Thyroid gland (tissue), 4 donors: ENCODE measurements around the gene GLG1. TPM values are rescaled to one million over a fixed set of nuclear protein-coding genes. Genes with fewer than 3 reads are reported as not detected.

ENCODE experiments used
- DNase-seq, 2 donors: peaks; one replicate each; pipeline ENCODE4 v3.0.0-alpha.2; 2019
- H3K27ac ChIP-seq, 3 donors: fragments of 200-600 bp; sonication (generic); 1 replicate in 2 of 3; 2 replicates in 1 of 3; pipeline ENCODE4 v1.5.1; 2016 to 2019; ENCODE audit warnings: mild to moderate bottlenecking in 1 of 3, moderate library complexity in 1 of 3
- H3K27me3 ChIP-seq: fragments of 200-600 bp; sonication (generic); one replicate; pipeline ENCODE4 v1.5.1; 2019
- H3K36me3 ChIP-seq, 2 donors: fragments of 200-600 bp; sonication (generic); one replicate each; pipeline ENCODE4 v1.5.1; 2016 to 2019
- H3K4me1 ChIP-seq, 2 donors: fragments of 200-600 bp; sonication (generic); one replicate each; pipeline ENCODE4 v1.5.1; 2017 to 2019
- H3K4me3 ChIP-seq, 3 donors: fragments of 200-600 bp; sonication (generic); replicated peaks in 1 of 3; 1 replicate in 2 of 3; 2 replicates in 1 of 3; pipeline ENCODE4 v1.5.1; 2016; ENCODE audit warnings: mild to moderate bottlenecking in 1 of 3
- H3K9me3 ChIP-seq: fragments of 200-600 bp; sonication (generic); one replicate; pipeline ENCODE4 v1.5.1; 2017
- CTCF ChIP-seq, 6 experiments: fragments of 200-600 bp in 3 of 6; fragments of 450-650 bp in 3 of 6; sonication (generic) in 3 of 6; IDR thresholded peaks; one replicate each; pipeline ENCODE4 v1.5.1; 2016 to 2019; ENCODE audit warnings: antibody characterized with exemption in 6 of 6, mild to moderate bottlenecking in 2 of 6, inconsistent platforms in 1 of 6, moderate library complexity in 1 of 6
- POLR2A ChIP-seq, 2 donors: fragments of 450-650 bp; IDR thresholded peaks; one replicate each; pipeline ENCODE4 v1.6.1; 2017; ENCODE audit warnings: antibody characterized with exemption in 2 of 2, mild to moderate bottlenecking in 2 of 2, moderate library complexity in 1 of 2
- WGBS, 2 donors: methylation state at CpG; one replicate each; pipeline ENCODE4 v1.1.5; 2017; 5-methylcytosine and 5-hydroxymethylcytosine counted together
- intact Hi-C: fragments of 100-400 bp; cut with DNase I; formaldehyde crosslinking; loops from one replicate; pipeline ENCODE4 v1.15.1; 2023
- total RNA-seq, 4 donors: library from RNA; depleted of rRNA; stranded (reverse); fragments of >200 nt; gene quantifications; one replicate each; pipeline ENCODE4 v1.2.3, GENCODE V29; 2016

Gene GLG1
- total RNA-seq, 4 donors from 2014 or later = 127 to 182 (median 151) TPM

DNA sequence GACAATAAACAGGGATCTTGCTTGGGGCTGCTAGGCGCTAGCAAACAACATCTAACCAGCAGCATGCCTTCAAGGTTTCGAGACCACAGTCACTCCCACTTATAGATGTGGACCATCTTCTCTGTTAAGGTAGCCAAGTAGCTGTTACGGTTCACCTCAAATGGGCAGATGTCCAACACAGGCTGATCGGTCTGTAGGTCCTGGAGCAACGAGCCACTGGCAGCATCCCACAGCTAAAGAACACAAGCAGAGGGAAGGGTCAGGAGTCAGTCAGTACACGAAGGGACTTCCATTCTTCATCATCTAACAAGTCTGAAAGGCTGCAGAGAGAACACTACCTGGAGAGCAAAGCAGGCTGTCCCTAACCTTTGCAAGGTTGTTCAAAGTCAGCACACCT, 16.9 kb upstream of the GLG1 start:
- Histone ChIP-seq H3K9me3 (no peaks in the 10 kb centered on the region), H3K4me1 (peaks cover 3 to 28% of the 10 kb centered on the region in 2 donors), H3K36me3 (peaks cover 12 to 42% of the 10 kb centered on the region in 2 donors), H3K27me3 (no peaks in the 10 kb centered on the region), H3K27ac (no peak overlapping the region), H3K4me3 (no peak overlapping the region)
- 42 to 44% methylated on average over 6 of the region's 6 CpGs for WGBS, 2 donors
- intact Hi-C loops = loop anchor here (10.0 kb wide), 1 partner anchor 149 kb away; no protein-coding TSS in a partner anchor
- peak; percentile 51 for DNase-seq
- no peak for TF ChIP-seq CTCF (IDR thresholded peaks at IDR 0.05)
- no peak for TF ChIP-seq POLR2A (IDR thresholded peaks at IDR 0.05)

DNA sequence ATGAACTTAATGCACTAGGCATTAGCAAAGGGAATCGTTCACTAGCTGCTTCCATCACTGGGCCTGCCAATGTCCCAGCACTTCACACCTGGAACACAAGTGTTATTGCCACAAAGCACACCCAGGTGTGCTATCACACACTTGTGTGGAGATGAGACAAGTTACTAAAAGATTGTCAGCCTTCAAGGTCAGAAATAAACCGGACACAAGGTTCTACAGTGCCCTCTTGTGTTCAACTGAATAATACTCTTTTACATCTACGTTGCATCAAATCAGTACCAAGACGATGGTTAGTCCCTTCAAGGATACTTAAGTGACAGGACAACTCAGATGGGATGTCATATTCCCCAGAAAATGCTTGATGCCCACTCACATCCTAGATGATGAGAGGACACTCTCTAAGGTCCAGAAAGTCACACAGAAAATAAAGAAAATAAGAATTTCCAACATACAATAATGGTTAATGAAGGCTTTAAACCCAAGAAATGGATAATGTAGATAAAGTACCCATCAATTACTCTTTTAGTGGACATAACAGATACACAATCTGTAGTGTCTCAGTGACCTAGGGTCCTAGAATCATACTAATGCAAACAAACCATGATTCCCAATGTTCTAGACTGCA, 16.4 kb upstream of the GLG1 start:
- peaks cover 11 to 42% of the 10 kb centered on the region in 2 donors for H3K36me3 ChIP-seq
- no peak overlapping the region for H3K4me3 ChIP-seq
- WGBS, 2 donors = 22 to 26% methylated on average over 4 of the region's 4 CpGs
- no peaks in the 10 kb centered on the region for H3K27me3 ChIP-seq
- H3K9me3 ChIP-seq = no peaks in the 10 kb centered on the region
- TF ChIP-seq POLR2A (IDR thresholded peaks at IDR 0.05) (no peak), CTCF (IDR thresholded peaks at IDR 0.05) (peak; percentile 28 to 82 (median 63))
- H3K27ac ChIP-seq = peak overlapping the region in 1 of 3 donors; percentile 29
- intact Hi-C loops = loop anchor here (10.0 kb wide), 1 partner anchor 149 kb away; no protein-coding TSS in a partner anchor
- DNase-seq = peak in 1 of 2 donors; percentile 12
- peaks cover 3 to 24% of the 10 kb centered on the region in 2 donors for H3K4me1 ChIP-seq

GRCh38 chr16:74622005-74622404, 15.1 kb upstream of the GLG1 start:
- whole genome bisulfite sequencing, 2 donors = 92 to 95% methylated on average over 4 of the region's 4 CpGs
- Histone ChIP-seq H3K27me3 (no peaks in the 10 kb centered on the region), H3K4me1 (peaks cover 3 to 11% of the 10 kb centered on the region in 2 donors), H3K36me3 (peaks cover 11 to 34% of the 10 kb centered on the region in 2 donors), H3K9me3 (no peaks in the 10 kb centered on the region), H3K27ac (peak overlapping the region in 1 of 3 donors; percentile 3), H3K4me3 (no peak overlapping the region)
- TF ChIP-seq CTCF (IDR thresholded peaks at IDR 0.05) (no peak), POLR2A (IDR thresholded peaks at IDR 0.05) (no peak)
- DNase-seq = no peak
- intact Hi-C loops = loop anchor here (10.0 kb wide), 1 partner anchor 147 kb away; no protein-coding TSS in a partner anchor

- H3K9me3 ChIP-seq = no peaks in the 10 kb centered on the region
- intact Hi-C loops = no loop called here
- H3K36me3 ChIP-seq = peaks cover 0 to 11% of the 10 kb centered on the region in 2 donors
- DNase-seq = no peak
- H3K27ac ChIP-seq = no peak overlapping the region
- 91 to 97% methylated on average over 1 of the region's 1 CpG for WGBS, 2 donors
- no peaks in the 10 kb centered on the region for H3K27me3 ChIP-seq
- no peaks in the 10 kb centered on the region for H3K4me1 ChIP-seq
- no peak overlapping the region for H3K4me3 ChIP-seq
- no peak for TF ChIP-seq POLR2A (IDR thresholded peaks at IDR 0.05)
- no peak for TF ChIP-seq CTCF (IDR thresholded peaks at IDR 0.05)
These were observed 10.4 kb upstream of the GLG1 start for GRCh38 chr16:74617206-74617788.

DNA sequence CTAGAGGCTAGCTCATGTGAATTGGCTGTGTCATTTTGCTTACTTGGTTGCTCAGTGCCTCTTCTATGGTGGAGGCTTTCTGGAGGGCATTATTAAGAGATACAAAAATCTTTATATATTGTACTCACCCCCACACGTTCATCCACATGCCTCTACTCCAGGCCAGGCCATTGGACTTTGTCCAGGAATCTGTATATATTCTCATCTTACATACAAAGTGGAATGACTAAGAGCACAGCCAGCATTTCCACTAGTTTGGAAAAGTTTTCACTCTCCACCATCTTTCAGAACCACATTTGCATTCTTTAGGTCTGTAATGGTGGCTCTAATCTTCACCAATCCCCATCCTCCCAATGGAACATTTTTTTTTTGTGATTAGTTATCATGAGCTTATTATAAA, 4.8 kb upstream of the GLG1 start:
- intact Hi-C loops = no loop called here
- TF ChIP-seq POLR2A (IDR thresholded peaks at IDR 0.05) = no peak
- no peak overlapping the region for H3K27ac ChIP-seq

More for the DNA sequence above, 4.8 kb upstream of the GLG1 start:
- no peaks in the 10 kb centered on the region for H3K9me3 ChIP-seq
- H3K4me3 ChIP-seq = no peak overlapping the region
- H3K27me3 ChIP-seq = no peaks in the 10 kb centered on the region
- DNase-seq = no peak
- 80 to 85% methylated on average over 1 of the region's 1 CpG for WGBS, 2 donors
- peaks cover 0 to 5% of the 10 kb centered on the region in 2 donors for H3K4me1 ChIP-seq
- H3K36me3 ChIP-seq = no peaks in the 10 kb centered on the region
